GM19395 (cell line): ENCODE data around the gene HPSE2.
"Not testable (repeated sequence)": the region's sequence is repeated elsewhere in the genome, so short reads cannot be mapped to it uniquely, and the experiment has no call there.

Experiments used
- ATAC-seq: cut with Tn5 transposase; IDR thresholded peaks from one replicate; pipeline ENCODE4 v1.9.1; 2021; ENCODE audit warnings: mild to moderate bottlenecking, moderate library complexity; ENCODE audit not compliant: unreplicated experiment

Gene HPSE2

DNA sequence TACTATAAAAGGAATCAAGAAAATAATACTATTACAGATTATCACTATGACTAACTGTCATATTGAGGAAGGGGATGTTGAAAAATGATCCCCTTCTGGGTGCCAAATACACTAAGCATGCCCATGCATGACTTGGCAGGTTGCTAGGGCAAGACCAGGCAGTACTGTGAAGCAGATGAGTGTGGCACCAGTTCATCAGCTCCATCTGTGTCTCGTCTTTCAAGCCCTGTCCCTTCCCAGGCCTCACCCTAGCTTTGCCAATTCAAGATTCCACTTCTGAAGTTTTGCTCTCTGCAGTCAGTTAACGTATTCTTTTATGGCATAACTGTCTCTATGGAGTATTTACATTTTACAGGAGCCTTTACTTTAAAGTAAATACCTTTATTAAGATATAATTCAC lies 653.3 kb downstream of the HPSE2 start:
- ATAC-seq = no peak

DNA sequence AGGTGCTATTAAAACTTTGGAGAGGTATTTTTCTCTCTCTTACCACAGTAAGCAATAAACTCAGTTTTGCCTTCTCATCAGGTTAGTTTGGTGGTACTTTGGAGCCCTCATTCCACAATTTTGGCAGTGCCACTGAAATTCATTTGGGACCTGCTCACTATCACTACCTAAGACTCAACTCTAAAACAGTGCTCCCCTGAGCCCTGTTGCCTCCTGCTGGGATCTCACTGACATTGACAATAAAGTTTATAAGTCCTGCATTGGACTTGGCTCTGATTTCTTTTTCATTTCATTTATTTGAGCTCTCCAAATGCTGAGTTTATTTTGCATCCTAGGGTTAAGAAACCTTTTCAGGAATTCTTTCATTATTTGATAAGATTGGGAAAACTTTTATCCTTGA lies 658.1 kb downstream of the HPSE2 start:
- no peak for ATAC-seq

DNA sequence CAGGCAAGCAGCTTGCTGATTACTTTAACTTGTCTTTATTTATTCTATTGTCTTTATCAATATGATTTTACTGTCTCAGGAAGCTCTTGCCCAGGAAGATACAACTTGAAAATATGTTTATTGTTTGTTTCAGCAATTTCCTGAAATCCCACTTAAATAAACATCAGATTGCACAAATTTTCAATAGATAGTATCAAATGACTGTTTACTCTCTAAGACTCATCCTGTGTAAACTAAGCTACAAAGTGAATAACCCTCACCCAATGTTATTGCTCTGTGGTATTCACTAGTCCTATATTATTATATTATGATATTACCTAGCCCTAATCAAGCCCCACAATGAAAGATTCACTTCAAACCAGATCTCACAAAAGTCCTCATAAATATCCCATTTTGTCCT lies 658.5 kb downstream of the HPSE2 start:
- ATAC-seq = no peak

DNA sequence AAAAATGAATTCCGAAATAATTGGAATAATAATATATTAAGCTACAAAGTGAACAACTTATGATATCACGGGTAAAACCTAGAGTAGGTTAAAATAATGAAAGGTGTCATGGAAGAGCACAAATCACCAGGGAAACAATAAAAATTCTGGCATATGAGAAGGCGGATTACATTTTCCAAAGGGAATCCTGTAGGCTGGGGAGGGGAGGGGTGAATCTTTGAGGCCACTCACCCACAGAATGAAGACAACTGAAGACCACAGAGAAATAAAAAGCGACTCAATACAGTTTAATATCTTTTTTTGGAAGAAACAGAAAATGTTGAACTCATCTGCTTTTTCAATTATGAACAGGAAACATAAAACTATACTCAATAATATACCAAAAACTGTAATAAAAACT lies 659.6 kb downstream of the HPSE2 start:
- no peak for ATAC-seq

DNA sequence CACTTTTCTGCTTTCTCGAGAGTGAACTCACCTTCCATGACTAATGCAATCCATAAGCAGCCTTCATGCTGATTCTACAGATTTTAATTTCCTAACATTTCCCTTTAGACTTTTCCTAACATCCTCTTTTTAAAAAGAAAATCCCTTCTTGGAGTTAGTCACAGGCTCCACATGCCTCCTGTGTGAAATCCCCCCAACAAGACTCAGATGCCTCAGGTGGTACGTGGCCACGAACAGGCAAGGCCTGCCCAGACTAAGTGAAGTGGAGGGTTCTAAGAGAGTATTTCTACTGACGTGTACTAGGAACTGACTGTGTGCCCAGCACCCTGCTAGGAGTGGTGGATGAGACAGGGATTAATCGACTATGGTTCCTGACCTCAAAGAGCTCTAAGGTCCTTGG lies 663.1 kb downstream of the HPSE2 start:
- no peak for ATAC-seq

DNA sequence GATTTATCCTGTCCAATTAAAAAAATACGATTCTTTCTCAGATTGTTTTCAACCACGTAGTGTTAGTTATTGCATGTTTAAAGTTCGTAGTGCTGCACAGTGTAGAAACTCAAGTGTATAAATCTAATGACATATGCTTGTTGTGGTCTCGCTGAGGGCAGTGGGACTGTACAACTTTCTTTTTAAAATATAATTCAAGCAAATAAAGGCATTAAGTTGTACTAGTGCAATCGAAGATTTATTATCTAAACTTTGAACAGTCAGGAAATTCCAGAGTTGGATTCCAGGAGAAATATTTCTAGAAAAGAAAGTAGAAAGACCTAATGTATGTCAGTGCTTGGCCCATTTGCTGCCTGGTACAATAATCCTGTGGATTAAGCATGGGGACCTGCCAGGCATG lies 664.8 kb downstream of the HPSE2 start:
- ATAC-seq = no peak

DNA sequence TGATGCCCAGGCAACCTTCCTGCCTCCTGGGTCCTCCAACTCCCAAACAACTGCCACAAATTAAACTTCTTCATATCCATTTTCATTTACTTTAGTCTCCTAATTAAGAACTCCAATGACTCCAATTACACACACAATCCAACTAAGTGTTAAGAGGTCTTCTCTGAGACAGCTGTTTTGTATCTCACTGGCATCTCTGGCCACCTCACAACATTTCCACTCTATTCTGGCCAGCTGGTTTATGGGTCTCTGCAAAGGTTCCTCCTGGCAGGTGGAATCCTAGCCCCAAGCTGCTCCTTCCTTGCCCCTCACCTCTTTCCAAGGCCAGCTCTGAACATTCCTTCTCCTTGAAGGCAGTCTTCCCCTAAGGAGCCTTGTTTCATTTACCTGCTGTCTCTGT lies 665.8 kb downstream of the HPSE2 start:
- ATAC-seq = no peak

DNA sequence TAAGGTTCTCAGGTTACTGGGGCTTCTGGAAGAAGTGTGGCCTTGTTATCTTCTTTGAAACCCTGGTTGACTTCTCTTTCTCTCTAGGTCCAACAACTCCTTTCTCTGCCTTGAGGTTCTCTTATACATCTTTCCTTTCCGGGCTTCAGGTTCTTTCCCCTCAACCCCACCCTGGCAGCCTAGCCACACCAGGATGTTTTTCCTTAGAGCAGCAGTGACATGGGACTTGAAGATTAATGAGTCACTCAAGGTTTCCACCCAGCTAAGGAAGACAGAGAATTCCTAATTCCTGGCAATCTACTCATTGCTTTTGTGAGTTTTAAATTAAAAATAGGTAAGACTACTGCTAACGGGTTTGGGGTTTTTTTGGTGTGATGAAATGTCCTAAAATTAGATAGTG lies 667.1 kb downstream of the HPSE2 start:
- no peak for ATAC-seq

DNA sequence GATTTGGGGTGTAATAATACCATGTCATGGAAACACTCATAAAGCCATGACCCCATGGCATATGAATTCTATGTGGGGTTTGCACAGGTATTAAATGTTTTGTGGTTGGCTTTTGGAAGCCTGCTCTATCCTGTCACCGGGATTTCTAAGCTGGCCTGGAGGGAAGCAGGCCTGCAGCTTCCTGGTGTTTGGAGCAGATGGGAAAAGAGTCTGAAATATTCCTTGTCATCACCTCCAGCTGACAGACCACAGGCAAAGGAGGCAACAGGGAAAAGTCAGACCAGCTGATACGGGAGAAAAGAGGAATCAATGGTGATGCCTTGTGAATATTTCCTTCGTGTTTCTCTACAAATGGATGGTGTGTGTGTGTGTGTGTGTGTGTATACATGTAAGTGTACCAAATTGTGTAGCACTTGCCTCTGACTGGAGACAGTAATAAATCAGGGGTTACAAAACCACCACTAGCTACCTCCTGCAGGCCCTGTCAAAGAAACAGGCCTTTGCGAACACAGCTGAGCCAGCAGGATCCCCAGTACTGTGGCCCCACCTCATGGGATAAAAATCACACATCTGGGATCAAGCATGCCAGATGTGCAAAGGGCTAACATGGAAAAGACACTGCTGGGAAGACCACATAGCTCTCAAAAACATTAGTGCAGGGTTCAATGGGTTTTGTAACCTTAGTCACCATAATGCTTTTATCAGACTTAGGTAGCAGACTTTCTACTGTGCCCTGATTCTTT lies 668.1 kb downstream of the HPSE2 start:
- no peak for ATAC-seq

DNA sequence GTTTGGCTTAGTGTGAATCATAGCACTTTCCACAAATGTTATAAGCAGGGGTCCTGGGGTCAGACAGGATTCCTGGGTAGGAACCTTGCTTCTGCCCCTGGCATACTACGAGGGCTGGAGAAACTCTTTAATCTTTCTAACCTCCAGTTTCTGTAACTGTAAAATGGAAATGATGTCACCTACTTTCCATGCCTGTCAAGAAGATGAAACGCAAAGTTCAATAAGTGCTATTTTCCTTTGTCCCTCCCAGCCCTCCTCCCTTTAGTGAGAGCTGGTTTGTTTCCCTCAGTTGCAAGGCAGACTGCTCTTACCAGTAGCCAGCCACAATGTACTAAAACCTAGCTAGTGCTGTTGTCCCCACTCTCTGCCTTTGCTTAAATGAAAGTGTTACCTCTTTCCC lies 671.8 kb downstream of the HPSE2 start:
- no peak for ATAC-seq

DNA sequence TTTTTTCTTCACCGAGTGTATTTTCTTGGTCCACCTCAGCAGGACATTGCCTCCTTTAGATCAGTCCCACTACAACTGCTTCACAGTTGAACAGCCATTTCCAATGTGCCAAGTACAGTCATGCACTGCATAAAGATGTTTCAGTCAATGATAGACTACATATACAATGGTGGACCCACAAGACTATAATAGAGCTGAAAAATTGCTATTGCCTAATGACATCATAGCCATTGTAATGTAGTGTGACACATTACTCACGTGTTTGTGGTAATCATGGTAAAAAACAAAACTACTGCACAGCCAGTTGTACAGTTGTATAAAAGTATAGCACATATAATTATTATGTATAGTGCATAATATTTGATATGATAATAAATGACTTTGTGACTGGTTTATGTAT lies 675.1 kb downstream of the HPSE2 start:
- no peak for ATAC-seq

DNA sequence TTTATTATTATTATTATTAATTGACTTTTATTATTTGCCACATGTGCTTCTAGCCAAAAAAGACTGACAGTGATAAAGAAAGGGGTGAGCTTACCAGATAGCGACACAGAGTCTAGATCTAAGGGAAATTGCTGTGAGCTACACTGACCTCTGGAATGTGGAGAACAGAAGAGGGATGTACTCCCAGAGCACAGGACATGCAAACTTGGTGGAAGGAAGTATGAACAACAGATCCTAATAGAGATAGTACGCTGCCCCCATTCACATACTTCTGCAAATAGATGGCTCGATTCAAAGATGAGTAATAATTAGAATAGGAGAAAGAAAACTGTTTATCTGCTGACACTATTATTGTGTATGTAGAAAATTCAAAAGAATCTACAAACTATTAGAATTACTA lies 679.6 kb downstream of the HPSE2 start:
- ATAC-seq = no peak

DNA sequence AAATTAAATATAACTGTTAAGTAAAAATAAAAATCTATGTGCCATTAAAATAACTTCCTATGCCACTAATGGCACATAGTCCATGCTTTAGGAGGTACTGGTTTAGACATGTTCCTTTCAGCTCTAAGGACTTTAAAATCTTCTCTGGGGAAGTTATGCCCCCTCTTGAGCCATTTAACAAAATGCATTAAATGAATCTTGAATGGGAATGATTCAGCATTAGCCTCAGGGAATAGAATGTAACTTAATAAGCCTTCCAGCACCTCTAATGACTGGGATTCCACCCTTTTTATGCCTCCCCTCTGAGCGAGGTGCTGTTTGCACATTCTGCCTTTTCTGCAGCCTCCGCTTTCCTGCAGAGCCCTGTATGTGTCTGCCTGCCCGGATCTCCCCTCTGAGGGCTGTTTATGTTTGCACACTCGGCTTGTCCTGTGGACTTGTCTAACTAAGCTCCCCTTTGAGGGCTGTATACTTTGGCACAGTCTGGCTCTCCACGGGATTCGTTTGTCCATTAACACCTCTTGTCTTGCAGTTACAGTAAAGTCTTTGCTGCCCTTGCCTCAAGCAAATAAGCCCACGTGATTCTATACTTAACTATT lies 680.5 kb downstream of the HPSE2 start:
- no peak for ATAC-seq

DNA sequence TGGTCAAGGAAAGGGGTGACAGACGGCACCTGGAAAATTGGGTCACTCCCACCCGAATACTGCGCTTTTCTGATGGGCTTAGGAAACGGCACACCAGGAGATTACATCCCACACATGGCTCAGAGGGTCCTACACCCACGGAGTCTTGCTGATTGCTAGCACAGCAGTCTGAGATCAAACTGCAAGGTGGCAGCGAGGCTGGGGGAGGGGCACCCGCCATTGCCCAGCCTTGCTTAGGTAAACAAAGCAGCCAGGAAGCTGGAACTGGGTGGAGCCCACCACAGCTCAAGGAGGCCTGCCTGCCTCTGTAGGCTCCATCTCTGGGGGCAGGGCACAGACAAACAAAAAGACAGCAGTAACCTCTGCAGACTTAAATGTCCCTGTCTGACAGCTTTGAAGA lies 694.1 kb downstream of the HPSE2 start:
- ATAC-seq = not testable (repeated sequence)

DNA sequence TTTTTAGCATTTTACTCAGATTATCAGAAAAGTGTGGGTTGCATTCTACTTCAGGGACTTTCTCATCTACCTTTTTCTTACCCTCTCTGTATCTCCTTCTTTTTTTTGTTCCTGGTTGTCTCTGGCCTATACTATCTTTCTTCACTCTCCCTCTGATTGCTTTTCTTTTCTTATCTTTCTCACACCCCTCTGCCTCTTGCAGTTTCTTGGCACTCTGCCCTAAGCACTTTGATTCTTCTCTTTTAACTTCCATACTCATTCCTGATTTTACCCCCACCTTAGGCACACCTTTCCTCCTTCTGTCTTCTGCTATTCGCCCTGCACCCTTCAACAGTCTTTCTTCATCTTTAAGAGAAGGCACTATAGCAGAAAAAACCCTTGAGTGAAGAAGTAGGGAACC lies 696.1 kb downstream of the HPSE2 start:
- no peak for ATAC-seq

DNA sequence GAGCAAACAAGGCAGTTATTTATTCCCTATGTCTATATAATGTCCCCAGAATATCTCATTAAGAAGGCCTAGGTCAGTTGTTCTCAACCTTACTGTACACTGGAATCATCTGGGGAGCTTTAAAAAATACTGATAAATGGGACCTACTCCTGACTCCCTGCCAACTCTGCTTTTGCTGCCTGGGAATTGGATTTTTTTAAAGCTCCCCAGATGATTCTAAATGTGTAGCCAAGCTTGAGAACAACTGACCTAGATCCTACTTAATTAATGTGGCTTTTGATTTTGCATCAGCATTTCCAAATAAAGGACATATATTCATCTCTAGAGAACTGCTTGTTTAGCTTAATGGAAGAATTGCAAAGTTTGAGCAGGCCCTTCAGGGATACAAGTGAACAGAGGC lies 697.2 kb downstream of the HPSE2 start:
- ATAC-seq = no peak

DNA sequence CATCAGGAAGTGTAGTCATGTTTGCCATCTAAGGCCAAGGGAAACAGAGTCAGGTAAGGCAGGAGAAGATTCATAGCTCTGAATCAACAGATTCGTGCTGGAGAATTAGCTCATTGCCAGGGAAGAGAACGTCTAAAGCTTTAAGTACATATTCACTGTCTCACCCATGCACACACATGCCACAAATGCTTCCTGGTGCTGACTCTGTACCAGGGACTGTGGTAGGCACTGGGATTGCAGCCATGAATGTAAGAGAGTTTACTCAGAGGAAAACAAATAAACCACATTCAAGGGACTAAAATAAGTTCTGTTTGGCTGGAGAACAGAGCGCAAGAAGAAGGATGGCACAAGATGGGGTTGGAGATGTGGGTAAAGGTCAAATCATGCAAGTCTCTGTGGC lies 699.1 kb downstream of the HPSE2 start:
- no peak for ATAC-seq

DNA sequence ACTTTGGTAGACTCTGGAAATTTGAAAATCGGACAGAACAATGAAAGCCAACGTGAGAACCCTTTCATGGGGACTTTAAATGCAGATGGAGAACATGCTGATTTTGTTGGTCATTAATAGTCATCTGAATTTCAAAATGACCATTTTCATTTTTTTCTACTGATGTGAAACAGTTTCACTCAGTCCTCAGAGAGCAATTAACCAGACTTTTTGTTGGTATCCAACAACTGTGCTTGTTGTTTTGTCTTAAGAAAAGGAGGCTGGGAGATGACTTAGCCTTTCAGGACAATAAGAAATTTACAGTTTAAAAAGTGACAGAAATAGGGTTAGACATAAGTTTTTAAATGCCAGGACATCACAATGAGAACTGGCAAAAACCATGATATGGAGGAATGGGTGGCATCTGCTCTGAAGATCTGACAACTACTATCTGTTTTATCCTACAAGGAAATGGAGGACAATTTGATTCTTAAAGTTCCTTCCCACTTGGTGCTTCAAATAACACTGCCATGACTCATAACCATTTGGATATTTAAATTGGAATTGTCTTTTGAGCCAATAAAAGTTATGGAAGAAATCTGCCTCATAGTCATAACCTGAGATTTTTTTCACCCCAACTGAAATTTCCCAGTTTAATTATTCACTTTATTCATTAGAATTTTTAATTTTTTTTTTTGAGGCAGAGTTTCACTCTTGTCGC lies 701.8 kb downstream of the HPSE2 start:
- ATAC-seq = no peak

DNA sequence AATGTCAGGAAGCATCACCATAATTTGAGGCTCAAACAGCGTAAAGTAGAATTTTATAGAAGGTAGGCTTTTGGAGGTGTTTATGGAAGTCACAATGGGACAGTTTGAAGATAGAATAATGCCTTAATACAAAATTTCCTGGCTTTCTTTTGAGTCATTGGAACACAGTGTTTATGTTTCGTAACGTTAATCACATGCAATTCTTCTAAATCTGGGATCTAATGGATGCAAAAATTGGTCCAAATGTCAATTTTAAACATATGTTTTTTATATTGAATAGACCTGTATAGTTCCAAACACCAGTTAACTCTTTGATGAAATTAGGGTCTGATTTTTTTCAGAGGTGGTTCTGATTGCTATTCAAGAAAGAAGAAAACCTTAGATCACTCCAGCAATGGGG lies 702.4 kb downstream of the HPSE2 start:
- no peak for ATAC-seq

DNA sequence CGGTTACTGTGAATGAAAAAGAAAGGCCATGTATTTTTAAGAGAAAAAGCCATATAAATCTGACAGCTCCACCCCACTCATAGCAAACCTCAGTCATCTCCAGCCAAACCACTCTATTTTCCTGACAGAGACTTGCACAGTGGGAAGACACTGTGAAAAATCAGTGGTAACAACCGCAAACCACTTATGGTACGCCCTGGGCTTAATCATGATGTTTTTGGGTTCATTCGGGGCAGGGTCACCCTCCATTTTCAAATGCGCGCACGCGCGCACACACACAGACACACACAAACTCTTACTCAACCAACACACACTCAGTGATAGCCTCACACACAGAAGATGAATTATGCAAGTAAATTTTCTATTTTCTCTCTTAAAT lies 706.9 kb downstream of the HPSE2 start:
- no peak for ATAC-seq

DNA sequence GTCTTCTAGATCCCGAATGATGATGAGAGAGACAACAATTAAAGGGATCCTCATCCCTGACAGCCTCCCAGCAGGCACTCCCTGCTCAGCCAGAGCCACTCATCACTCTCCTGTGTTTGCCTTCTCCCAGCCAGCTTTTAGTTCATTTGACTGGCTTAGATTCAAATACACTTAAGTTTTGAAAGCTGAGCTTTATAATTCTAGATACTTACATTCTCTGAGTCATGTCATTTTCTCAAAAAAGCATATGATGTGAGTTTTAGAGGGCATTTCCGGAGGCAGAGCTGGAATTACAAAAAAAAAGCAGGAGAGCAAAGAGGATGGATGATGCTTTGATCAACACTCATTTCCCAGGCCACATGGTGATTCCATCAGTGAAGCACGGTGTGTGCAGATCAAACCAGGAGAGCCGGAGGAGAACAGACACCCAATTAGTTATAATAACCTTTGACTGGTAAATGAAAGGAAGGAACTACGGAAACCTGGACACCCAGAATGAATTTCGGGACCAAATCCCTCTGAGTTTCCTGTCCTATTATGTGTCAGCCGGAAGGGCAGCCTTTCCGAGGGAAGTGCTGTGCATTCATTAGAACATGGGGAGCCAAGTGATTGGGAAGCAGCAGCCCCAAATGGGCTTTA lies 707.4 kb downstream of the HPSE2 start:
- ATAC-seq = no peak

DNA sequence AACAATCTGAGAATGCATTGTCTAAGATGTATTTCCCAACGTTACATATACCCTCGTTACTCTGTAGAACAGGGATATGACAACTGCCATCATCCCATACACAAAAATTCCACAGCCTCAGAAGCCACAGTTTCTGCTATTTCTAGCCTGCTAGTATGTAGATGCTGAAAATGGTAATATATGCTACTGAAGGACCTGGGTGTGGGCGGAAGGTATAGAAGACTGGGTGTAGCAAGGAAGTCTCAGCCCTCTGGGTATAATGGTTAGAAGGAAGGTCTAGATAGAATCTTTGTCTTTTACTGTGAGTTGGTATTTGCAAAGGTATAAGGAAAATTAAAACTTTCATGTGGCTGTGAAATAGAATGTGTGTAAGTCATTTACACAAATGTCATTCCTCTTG lies 709.7 kb downstream of the HPSE2 start:
- ATAC-seq = no peak
